ENCODE results near the gene ABCA4. TPM values are rescaled to one million over a fixed set of nuclear protein-coding genes. Genes with fewer than 3 reads are reported as not detected.
"Not testable (repeated sequence)": the region's sequence is repeated elsewhere in the genome, so short reads cannot be mapped to it uniquely, and the experiment has no call there.

ABCA4 gene
- total and polyA plus RNA-seq, 2 experiments from 2014 or later, result 0.20 to 3.7 TPM

GRCh38 chr1:93993731-93994130 lies 127.2 kb downstream of the ABCA4 start:
- H3F3A ChIP-seq (ENCODE audit: insufficient read depth), result peaks cover 35% of the 10 kb centered on the region
- no peaks in the 10 kb centered on the region for H3K9me3 ChIP-seq (ENCODE audit: low read depth)
- no peak overlapping the region for H3K9ac ChIP-seq
- peak overlapping the region; percentile 58 for H3K4me2 ChIP-seq (ENCODE audit: unreplicated experiment)
- in situ Hi-C loops (cut with MboI), result no loop called here
- WGBS, 2 experiments (ENCODE audit: low coverage in 1 of 2, low lambda C conversion rate in 2 of 2, missing lambda C conversion rate in 2 of 2), result 62 to 63% methylated on average over 6 of the region's 6 CpGs
- no peaks in the 10 kb centered on the region for H4K20me1 ChIP-seq (ENCODE audit: insufficient read depth)
- peaks cover 38% of the 10 kb centered on the region for H3K4me1 ChIP-seq (ENCODE audit: insufficient read depth)
- H3K36me3 ChIP-seq (ENCODE audit: low read depth), result no peaks in the 10 kb centered on the region
- DNase-seq, result peak; percentile 67
- TF ChIP-seq EZH2phosphoT487 (IDR thresholded peaks at IDR 0.05; ENCODE audit: insufficient read depth, low read depth) (no peak), EZH2 (IDR thresholded peaks at IDR 0.05; ENCODE audit: insufficient read depth, poor library complexity, severe bottlenecking) (no peak)
- H2AFZ ChIP-seq, result no peak overlapping the region
- 0 out of 2 replicates have a peak overlapping the region, but pooled peaks have one; percentile 9 for H3K4me3 ChIP-seq
- no peaks in the 10 kb centered on the region for H3K9me2 ChIP-seq (ENCODE audit: insufficient read depth)
- H3K27me3 ChIP-seq (replicated peaks; ENCODE audit: insufficient read depth), result no peaks in the 10 kb centered on the region
- no peaks in the 10 kb centered on the region for H3K79me2 ChIP-seq (ENCODE audit: insufficient read depth)
- no peak overlapping the region for H3K27ac ChIP-seq

DNA sequence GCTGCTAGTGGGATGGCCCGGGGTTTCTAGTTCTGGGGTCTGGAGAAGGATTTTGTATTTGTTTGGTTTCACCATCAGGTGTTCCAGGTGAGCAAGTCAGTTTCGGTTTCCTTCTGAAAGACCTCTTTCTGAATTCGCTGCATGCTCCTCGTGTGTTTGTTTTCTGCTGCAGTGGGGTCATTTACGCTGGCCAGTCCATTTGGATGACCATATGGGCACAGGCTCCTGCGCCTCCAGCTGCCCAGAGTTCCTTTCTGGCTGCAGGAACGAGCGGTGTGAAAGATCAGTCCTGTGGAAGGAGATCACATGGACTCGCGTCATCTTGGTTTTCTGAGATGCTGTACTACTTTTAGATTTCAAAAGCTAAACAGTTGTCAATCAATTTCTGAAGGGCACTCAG lies 128.0 kb downstream of the ABCA4 start:
- Histone ChIP-seq H3K79me2 (ENCODE audit: insufficient read depth) (no peaks in the 10 kb centered on the region), H3K27ac (no peak overlapping the region), H3K4me2 (ENCODE audit: unreplicated experiment) (no peak overlapping the region), H3K9ac (no peak overlapping the region), H3K9me2 (ENCODE audit: insufficient read depth) (no peaks in the 10 kb centered on the region), H3K4me3 (no peak overlapping the region), H3F3A (ENCODE audit: insufficient read depth) (peaks cover 41% of the 10 kb centered on the region), H4K20me1 (ENCODE audit: insufficient read depth) (no peaks in the 10 kb centered on the region), H3K36me3 (ENCODE audit: low read depth) (no peaks in the 10 kb centered on the region), H3K4me1 (ENCODE audit: insufficient read depth) (peaks cover 46% of the 10 kb centered on the region), H3K27me3 (replicated peaks; ENCODE audit: insufficient read depth) (no peaks in the 10 kb centered on the region), H3K9me3 (ENCODE audit: low read depth) (no peaks in the 10 kb centered on the region), H2AFZ (no peak overlapping the region)
- no peak for TF ChIP-seq EZH2phosphoT487 (IDR thresholded peaks at IDR 0.05; ENCODE audit: insufficient read depth, low read depth)
- no peak for TF ChIP-seq EZH2 (IDR thresholded peaks at IDR 0.05; ENCODE audit: insufficient read depth, poor library complexity, severe bottlenecking)
- 82 to 83% methylated on average over 10 of the region's 10 CpGs for WGBS, 2 experiments (ENCODE audit: low coverage in 1 of 2, low lambda C conversion rate in 2 of 2, missing lambda C conversion rate in 2 of 2)
- in situ Hi-C loops (cut with MboI), result no loop called here
- no peak for DNase-seq

DNA sequence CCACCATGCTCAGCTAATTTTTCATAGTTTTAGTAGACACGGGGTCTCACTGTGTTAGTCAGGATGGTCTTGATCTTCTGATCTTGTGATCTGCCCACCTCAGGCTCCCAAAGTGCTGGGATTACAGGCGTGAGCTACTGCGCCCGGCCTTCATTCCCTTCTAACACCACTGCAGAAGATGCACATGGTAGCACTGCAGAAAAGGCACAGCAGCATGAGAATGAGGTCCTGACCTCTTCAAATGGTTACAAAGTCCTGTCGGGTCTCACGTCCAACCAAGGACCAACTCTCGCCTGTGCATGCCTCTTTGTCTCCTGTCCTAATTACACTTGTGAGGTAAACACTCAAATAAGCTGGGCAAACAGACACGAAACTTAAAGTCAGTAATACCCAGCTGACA lies 128.8 kb downstream of the ABCA4 start:
- H3K4me2 ChIP-seq (ENCODE audit: unreplicated experiment), result no peak overlapping the region
- no peaks in the 10 kb centered on the region for H3K9me2 ChIP-seq (ENCODE audit: insufficient read depth)
- DNase-seq, result no peak
- 89 to 91% methylated on average over 8 of the region's 8 CpGs for WGBS, 2 experiments (ENCODE audit: low coverage in 1 of 2, low lambda C conversion rate in 2 of 2, missing lambda C conversion rate in 2 of 2)
- no peak overlapping the region for H2AFZ ChIP-seq
- TF ChIP-seq EZH2phosphoT487 (IDR thresholded peaks at IDR 0.05; ENCODE audit: insufficient read depth, low read depth) (no peak), EZH2 (IDR thresholded peaks at IDR 0.05; ENCODE audit: insufficient read depth, poor library complexity, severe bottlenecking) (no peak)
- peaks cover 46% of the 10 kb centered on the region for H3K4me1 ChIP-seq (ENCODE audit: insufficient read depth)
- no peaks in the 10 kb centered on the region for H3K36me3 ChIP-seq (ENCODE audit: low read depth)
- H3K4me3 ChIP-seq, result no peak overlapping the region
- no peak overlapping the region for H3K9ac ChIP-seq
- H4K20me1 ChIP-seq (ENCODE audit: insufficient read depth), result no peaks in the 10 kb centered on the region
- H3K79me2 ChIP-seq (ENCODE audit: insufficient read depth), result no peaks in the 10 kb centered on the region
- H3K27me3 ChIP-seq (replicated peaks; ENCODE audit: insufficient read depth), result no peaks in the 10 kb centered on the region
- H3K9me3 ChIP-seq (ENCODE audit: low read depth), result no peaks in the 10 kb centered on the region
- in situ Hi-C loops (cut with MboI), result no loop called here
- peaks cover 42% of the 10 kb centered on the region for H3F3A ChIP-seq (ENCODE audit: insufficient read depth)
- no peak overlapping the region for H3K27ac ChIP-seq

DNA sequence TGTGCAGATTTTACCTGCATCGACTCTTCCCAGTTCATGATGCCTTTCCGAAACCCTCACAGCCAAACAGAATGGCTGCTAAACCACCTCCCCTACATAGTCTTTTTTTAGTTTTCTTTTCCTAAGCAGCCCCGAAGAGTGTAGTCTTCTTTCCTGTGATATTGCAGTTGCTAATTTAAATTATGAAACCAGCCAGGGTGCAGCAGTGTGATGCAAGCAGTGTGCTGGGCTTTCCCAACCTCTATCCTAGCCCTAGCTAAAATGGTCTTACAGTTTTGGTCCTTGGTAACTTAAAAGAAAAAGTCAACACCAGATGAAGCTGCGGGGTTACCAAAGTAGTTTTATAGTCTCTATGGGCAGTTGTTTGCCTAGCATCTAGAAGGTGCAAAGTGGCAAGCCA lies 129.7 kb downstream of the ABCA4 start:
- Histone ChIP-seq H3K27ac (no peak overlapping the region), H4K20me1 (ENCODE audit: insufficient read depth) (no peaks in the 10 kb centered on the region), H3K79me2 (ENCODE audit: insufficient read depth) (no peaks in the 10 kb centered on the region), H2AFZ (no peak overlapping the region), H3F3A (ENCODE audit: insufficient read depth) (peaks cover 42% of the 10 kb centered on the region), H3K27me3 (replicated peaks; ENCODE audit: insufficient read depth) (no peaks in the 10 kb centered on the region), H3K9ac (no peak overlapping the region), H3K9me3 (ENCODE audit: low read depth) (no peaks in the 10 kb centered on the region), H3K4me1 (ENCODE audit: insufficient read depth) (peaks cover 46% of the 10 kb centered on the region), H3K36me3 (ENCODE audit: low read depth) (no peaks in the 10 kb centered on the region), H3K4me2 (ENCODE audit: unreplicated experiment) (no peak overlapping the region), H3K9me2 (ENCODE audit: insufficient read depth) (no peaks in the 10 kb centered on the region), H3K4me3 (no peak overlapping the region)
- TF ChIP-seq EZH2 (IDR thresholded peaks at IDR 0.05; ENCODE audit: insufficient read depth, poor library complexity, severe bottlenecking) (no peak), EZH2phosphoT487 (IDR thresholded peaks at IDR 0.05; ENCODE audit: insufficient read depth, low read depth) (no peak)
- no peak for DNase-seq
- WGBS, 2 experiments (ENCODE audit: low coverage in 1 of 2, low lambda C conversion rate in 2 of 2, missing lambda C conversion rate in 2 of 2), result 89 to 93% methylated on average over 4 of the region's 4 CpGs
- in situ Hi-C loops (cut with MboI), result no loop called here

DNA sequence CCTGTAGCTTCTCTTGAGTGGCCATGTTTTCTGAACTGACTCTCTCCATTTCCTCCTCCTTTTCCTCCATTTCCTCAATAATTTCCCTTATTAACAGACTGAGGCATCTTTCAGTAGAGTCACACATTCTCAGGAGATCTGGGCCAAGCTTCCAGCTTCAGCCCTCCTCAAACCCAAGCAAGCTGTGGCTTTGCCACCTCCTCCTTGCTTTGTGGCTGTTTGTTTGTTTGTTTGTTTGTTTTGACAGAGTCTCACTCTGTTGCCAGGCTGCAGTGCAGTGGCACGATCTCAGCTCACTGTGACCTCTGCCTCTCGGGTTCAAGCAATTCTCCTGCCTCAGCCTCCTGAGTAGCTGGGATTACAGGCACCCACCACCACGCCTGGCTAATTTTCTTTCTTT lies 130.5 kb downstream of the ABCA4 start:
- H4K20me1 ChIP-seq (ENCODE audit: insufficient read depth), result not testable (repeated sequence)

More for the DNA sequence above, 130.5 kb downstream of the ABCA4 start:
- H2AFZ ChIP-seq; H3K79me2 ChIP-seq (ENCODE audit: insufficient read depth); in situ Hi-C loops (cut with MboI); H3K27ac ChIP-seq; H3K9me2 ChIP-seq (ENCODE audit: insufficient read depth); DNase-seq; H3K4me2 ChIP-seq (ENCODE audit: unreplicated experiment); H3K4me3 ChIP-seq; H3K9ac ChIP-seq; H3K27me3 ChIP-seq (replicated peaks; ENCODE audit: insufficient read depth); H3K36me3 ChIP-seq (ENCODE audit: low read depth); H3K9me3 ChIP-seq (ENCODE audit: low read depth): not testable (repeated sequence)
- H3K4me1 ChIP-seq (ENCODE audit: insufficient read depth), result peaks cover 41% of the 10 kb centered on the region
- peaks cover 42% of the 10 kb centered on the region for H3F3A ChIP-seq (ENCODE audit: insufficient read depth)
- 68 to 73% methylated on average over 3 of the region's 3 CpGs for WGBS, 2 experiments (ENCODE audit: low coverage in 1 of 2, low lambda C conversion rate in 2 of 2, missing lambda C conversion rate in 2 of 2)
